Neural progenitor cell (in vitro differentiated cells): ENCODE results near the gene CD276. TPM values are rescaled to one million over a fixed set of nuclear protein-coding genes. Genes with fewer than 3 reads are reported as not detected.

Experiments used
- DNase-seq: peaks from one replicate; pipeline ENCODE4 v3.0.0-alpha.2; 2016; ENCODE audit warnings: low spot score
- H2AFZ ChIP-seq: fragments of 200-600 bp; sonication (generic); replicated peaks from 2 replicates; pipeline ENCODE4 v1.6.1; 2016; ENCODE audit warnings: antibody characterized with exemption
- H3F3A ChIP-seq: fragments of 200-600 bp; sonication (generic); 2 replicates; pipeline ENCODE4 v1.6.1; 2016; ENCODE audit warnings: antibody characterized with exemption, low read depth
- H3K27ac ChIP-seq: fragments of 200-600 bp; sonication (generic); 2 replicates; pipeline ENCODE4 v1.5.1; 2016; ENCODE audit warnings: mild to moderate bottlenecking
- H3K27me3 ChIP-seq: fragments of 200-600 bp; sonication (generic); 2 replicates; pipeline ENCODE4 v1.6.1; 2016; ENCODE audit warnings: mild to moderate bottlenecking, moderate library complexity
- H3K36me3 ChIP-seq: fragments of 200-600 bp; sonication (generic); 2 replicates; pipeline ENCODE4 v1.5.1; 2016
- H3K4me1 ChIP-seq: fragments of 200-600 bp; sonication (generic); 2 replicates; pipeline ENCODE4 v1.6.1; 2016; ENCODE audit warnings: mixed run types
- H3K4me2 ChIP-seq: fragments of 200-600 bp; sonication (generic); 2 replicates; pipeline ENCODE4 v1.6.1; 2016
- H3K4me3 ChIP-seq: fragments of 200-600 bp; sonication (generic); 2 replicates; pipeline ENCODE4 v1.5.1; 2016
- H3K79me2 ChIP-seq: fragments of 200-600 bp; sonication (generic); 2 replicates; pipeline ENCODE4 v1.6.1; 2016; ENCODE audit warnings: low read depth
- H3K9ac ChIP-seq: fragments of 200-600 bp; sonication (generic); 2 replicates; pipeline ENCODE4 v1.6.1; 2016
- H3K9me3 ChIP-seq: fragments of 200-600 bp; sonication (generic); 2 replicates; pipeline ENCODE4 v1.5.1; 2016; ENCODE audit warnings: low read depth
- H4K20me1 ChIP-seq: fragments of 200-600 bp; sonication (generic); 2 replicates; pipeline ENCODE4 v1.6.1; 2016; ENCODE audit warnings: low read depth
- H3K27ac Mint-ChIP-seq: 3 replicates; pipeline ENCODE4 v1.8.0; 2021; ENCODE audit warnings: mixed read lengths
- H3K27me3 Mint-ChIP-seq: 2 replicates; pipeline ENCODE4 v1.8.0; 2022; ENCODE audit warnings: low read depth, mild to moderate bottlenecking, inconsistent platforms, moderate library complexity, mixed read lengths; ENCODE audit not compliant: insufficient read depth
- H3K36me3 Mint-ChIP-seq: 3 replicates; pipeline ENCODE4 v1.8.0; 2021; ENCODE audit warnings: mixed read lengths
- H3K4me1 Mint-ChIP-seq: 3 replicates; pipeline ENCODE4 v1.8.0; 2021; ENCODE audit warnings: mixed read lengths
- H3K4me3 Mint-ChIP-seq: 3 replicates; pipeline ENCODE4 v1.8.0; 2021; ENCODE audit warnings: mild to moderate bottlenecking, moderate library complexity, mixed read lengths
- H3K9me3 Mint-ChIP-seq: 3 replicates; pipeline ENCODE4 v1.8.0; 2020; ENCODE audit warnings: mixed read lengths
- CTCF ChIP-seq: fragments of 200-600 bp; sonication (generic); IDR thresholded peaks from 2 replicates; pipeline ENCODE4 v1.5.1; 2017; ENCODE audit warnings: antibody characterized with exemption, mild to moderate bottlenecking
- EZH2 ChIP-seq: fragments of 200-600 bp; sonication (generic); IDR thresholded peaks from 2 replicates; pipeline ENCODE4 v1.6.1; 2017; ENCODE audit warnings: antibody characterized with exemption, mild to moderate bottlenecking, moderate library complexity
- EZH2phosphoT487 ChIP-seq: fragments of 200-600 bp; sonication (generic); IDR thresholded peaks from 2 replicates; pipeline ENCODE4 v1.6.1; 2017; ENCODE audit warnings: antibody characterized with exemption
- total RNA-seq: library from RNA; depleted of rRNA; stranded (reverse); fragments of >200 nt; gene quantifications from 2 replicates; pipeline ENCODE4 v1.2.3, GENCODE V29; 2015; ENCODE audit warnings: low replicate concordance

The CD276 gene
- total RNA-seq, 1 donor from 2014 or later = 62.2 TPM

GRCh38 chr15:73709686-73710085 is 25.5 kb downstream of the CD276 start:
- no peak overlapping the region for H3K4me2 ChIP-seq
- Mint-ChIP-seq H3K36me3 (peaks cover 27% of the 10 kb centered on the region), H3K9me3 (no peaks in the 10 kb centered on the region), H3K27ac (peak overlapping the region; percentile 30), H3K27me3 (peaks cover 5% of the 10 kb centered on the region), H3K4me3 (no peak overlapping the region), H3K4me1 (no peaks in the 10 kb centered on the region)
- no peak for TF ChIP-seq EZH2phosphoT487
- no peak for TF ChIP-seq CTCF
- no peak for TF ChIP-seq EZH2
- no peak overlapping the region for H3K9ac ChIP-seq
- no peak overlapping the region for H3K4me3 ChIP-seq
- H3K4me1 ChIP-seq = no peaks in the 10 kb centered on the region
- H3K79me2 ChIP-seq = peaks cover 10% of the 10 kb centered on the region
- H2AFZ ChIP-seq = no peak overlapping the region
- H4K20me1 ChIP-seq = peaks cover 24% of the 10 kb centered on the region
- H3F3A ChIP-seq = no peaks in the 10 kb centered on the region
- H3K27ac ChIP-seq = no peak overlapping the region
- H3K36me3 ChIP-seq = no peaks in the 10 kb centered on the region
- no peak for DNase-seq
- no peaks in the 10 kb centered on the region for H3K9me3 ChIP-seq
- H3K27me3 ChIP-seq = no peaks in the 10 kb centered on the region

DNA sequence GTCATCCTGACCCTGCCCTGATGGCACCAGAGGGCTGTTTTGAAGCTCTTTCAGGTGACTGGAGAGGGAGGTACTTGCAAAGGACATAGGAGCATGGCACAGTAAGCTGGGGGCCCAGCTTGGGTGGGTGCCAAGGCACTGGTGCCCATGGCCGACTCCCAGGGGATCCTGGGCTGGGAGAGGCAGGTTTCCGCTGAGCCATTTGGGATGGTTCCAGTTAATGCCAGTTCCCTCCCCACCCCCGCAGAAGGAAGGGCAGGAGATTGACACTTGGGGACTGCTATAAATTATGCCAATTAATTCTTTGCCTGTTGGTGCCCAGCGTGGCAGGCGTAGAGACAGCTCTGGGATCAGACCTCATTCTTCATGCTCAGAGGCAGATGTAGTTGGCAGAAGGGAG is 26.1 kb downstream of the CD276 start:
- Histone ChIP-seq H3K79me2 (peaks cover 5% of the 10 kb centered on the region), H3F3A (no peaks in the 10 kb centered on the region), H3K4me1 (no peaks in the 10 kb centered on the region), H3K9me3 (no peaks in the 10 kb centered on the region), H3K27ac (no peak overlapping the region), H4K20me1 (peaks cover 17% of the 10 kb centered on the region), H3K4me2 (no peak overlapping the region), H3K4me3 (no peak overlapping the region), H3K27me3 (no peaks in the 10 kb centered on the region), H3K9ac (no peak overlapping the region), H3K36me3 (no peaks in the 10 kb centered on the region), H2AFZ (no peak overlapping the region)
- H3K27me3 Mint-ChIP-seq = peaks cover 4% of the 10 kb centered on the region
- no peaks in the 10 kb centered on the region for H3K9me3 Mint-ChIP-seq
- TF ChIP-seq CTCF (no peak), EZH2 (no peak), EZH2phosphoT487 (no peak)
- peaks cover 23% of the 10 kb centered on the region for H3K36me3 Mint-ChIP-seq
- no peaks in the 10 kb centered on the region for H3K4me1 Mint-ChIP-seq
- H3K27ac Mint-ChIP-seq = no peak overlapping the region
- DNase-seq = no peak
- no peak overlapping the region for H3K4me3 Mint-ChIP-seq

DNA sequence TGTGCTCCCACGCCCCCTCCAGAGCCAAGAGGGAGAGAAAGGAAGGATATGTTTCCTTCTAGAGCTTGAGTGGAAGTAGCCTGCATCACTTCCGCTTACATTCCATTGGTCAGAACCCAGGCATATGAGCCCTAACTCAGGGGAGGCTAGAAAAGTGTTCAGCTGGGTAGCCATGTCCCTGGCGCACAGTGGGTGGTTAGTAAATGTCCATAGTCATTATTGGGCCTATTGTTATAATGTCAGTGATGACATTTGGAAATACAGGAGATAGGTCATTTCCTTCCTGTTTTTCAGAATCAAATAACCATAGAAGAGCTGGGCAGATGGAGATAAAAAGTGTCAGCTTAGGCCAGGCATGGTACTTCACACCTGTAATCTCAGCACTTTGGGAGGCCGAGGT is 27.3 kb downstream of the CD276 start:
- H3K9ac ChIP-seq = no peak overlapping the region
- peaks cover 4% of the 10 kb centered on the region for H3K27me3 Mint-ChIP-seq
- no peak overlapping the region for H3K27ac Mint-ChIP-seq
- no peaks in the 10 kb centered on the region for H3K79me2 ChIP-seq
- H3K4me1 ChIP-seq = no peaks in the 10 kb centered on the region
- no peak overlapping the region for H3K4me3 ChIP-seq
- H4K20me1 ChIP-seq = peaks cover 11% of the 10 kb centered on the region
- no peak overlapping the region for H3K4me2 ChIP-seq
- H3K27me3 ChIP-seq = no peaks in the 10 kb centered on the region
- no peak overlapping the region for H3K27ac ChIP-seq
- TF ChIP-seq EZH2phosphoT487 = no peak
- no peak for TF ChIP-seq EZH2
- no peak for TF ChIP-seq CTCF
- peaks cover 20% of the 10 kb centered on the region for H3K36me3 Mint-ChIP-seq
- no peaks in the 10 kb centered on the region for H3K9me3 ChIP-seq
- H3K4me1 Mint-ChIP-seq = no peaks in the 10 kb centered on the region
- DNase-seq = no peak
- H3F3A ChIP-seq = no peaks in the 10 kb centered on the region
- no peaks in the 10 kb centered on the region for H3K9me3 Mint-ChIP-seq
- H3K4me3 Mint-ChIP-seq = no peak overlapping the region
- H2AFZ ChIP-seq = no peak overlapping the region
- no peaks in the 10 kb centered on the region for H3K36me3 ChIP-seq
